GM12874 (cell line): Measurements from ENCODE around the gene ATP1A1.

Experiments
- CTCF ChIP-seq: IDR thresholded peaks from 2 replicates; pipeline ENCODE4 v1.5.1; 2011; ENCODE audit warnings: low read depth, mild to moderate bottlenecking, control low read depth, low read length, moderate library complexity; ENCODE audit not compliant: insufficient read depth

Gene ATP1A1

GRCh38 chr1:116373431-116374352, 648 bp downstream of the ATP1A1 start:
- no peak for TF ChIP-seq CTCF

- TF ChIP-seq CTCF = no peak
These were observed 1.5 kb downstream of the ATP1A1 start for GRCh38 chr1:116374353-116375147.

GRCh38 chr1:116375148-116375886, 2.3 kb downstream of the ATP1A1 start:
- no peak for TF ChIP-seq CTCF

- TF ChIP-seq CTCF = no peak
These were observed 3.1 kb downstream of the ATP1A1 start for GRCh38 chr1:116375887-116376728.

GRCh38 chr1:116376729-116377086, 3.7 kb downstream of the ATP1A1 start:
- no peak for TF ChIP-seq CTCF

GRCh38 chr1:116377541-116378529, 4.8 kb downstream of the ATP1A1 start:
- no peak for TF ChIP-seq CTCF
